GM21526 (cell line): Measurements from ENCODE around the gene ENTPD2.
"Not testable (repeated sequence)": the region's sequence is repeated elsewhere in the genome, so short reads cannot be mapped to it uniquely, and the experiment has no call there.

Source experiments
- ATAC-seq: cut with Tn5 transposase; IDR thresholded peaks from one replicate; pipeline ENCODE4 v1.9.1; 2021; ENCODE audit warnings: moderate library complexity; ENCODE audit not compliant: unreplicated experiment, low FRiP score

ENTPD2 gene

GRCh38 chr9:137007108-137007815 is 46.6 kb downstream of the ENTPD2 start:
- ATAC-seq: no peak

GRCh38 chr9:137006116-137007003 is 47.5 kb downstream of the ENTPD2 start:
- no peak for ATAC-seq

- not testable (repeated sequence) for ATAC-seq
Measured at GRCh38 chr9:137004285-137004684, 49.6 kb downstream of the ENTPD2 start.

- no peak for ATAC-seq
Measured at GRCh38 chr9:137002646-137003041, 51.2 kb downstream of the ENTPD2 start.

GRCh38 chr9:137001857-137002645 is 51.8 kb downstream of the ENTPD2 start:
- ATAC-seq: no peak

- no peak for ATAC-seq
Measured at GRCh38 chr9:137000177-137000930, 53.5 kb downstream of the ENTPD2 start.
